ENCODE results near the gene ZNF358. TPM values are rescaled to one million over a fixed set of nuclear protein-coding genes. Genes with fewer than 3 reads are reported as not detected.

The ZNF358 gene
- total RNA-seq, 2 donors from 2014 or later: 37.8 to 56.2 TPM

GRCh38 chr19:7545300-7545699 is 29.4 kb downstream of the ZNF358 start:
- no peak for DNase-seq
- intact Hi-C loops (cut with DNase I, micrococcal nuclease): no loop called here
- ATAC-seq: no peak

DNA sequence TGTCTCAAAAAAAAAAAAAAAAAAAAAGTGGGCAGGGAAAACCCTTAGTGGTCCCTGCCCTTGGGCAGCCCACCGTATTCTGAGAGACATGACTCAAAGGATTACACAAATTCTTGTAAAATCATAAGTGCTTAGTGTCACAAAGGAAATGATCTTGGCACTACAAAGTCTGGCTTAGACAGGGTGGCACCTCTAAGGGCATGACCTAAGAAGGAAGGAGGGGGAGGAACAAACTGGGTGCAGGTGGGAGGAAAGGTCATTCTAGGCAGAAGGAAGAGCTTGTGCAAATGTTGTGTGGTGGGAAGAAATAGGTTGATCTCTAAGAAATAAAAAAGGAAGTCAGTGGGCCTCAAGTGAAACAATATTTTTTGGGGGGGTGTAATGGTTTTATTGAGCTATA is 30.0 kb downstream of the ZNF358 start:
- DNase-seq (no peak), ATAC-seq (peak; percentile 84)
- intact Hi-C loops (cut with DNase I, micrococcal nuclease): no loop called here

- DNase-seq (no peak), ATAC-seq (no peak)
- intact Hi-C loops (cut with DNase I, micrococcal nuclease): no loop called here
Measured at GRCh38 chr19:7547159-7547558, 31.3 kb downstream of the ZNF358 start.

- intact Hi-C loops (cut with DNase I, micrococcal nuclease): no loop called here
- DNase-seq: no peak
- ATAC-seq: no peak
Measured at GRCh38 chr19:7549429-7550148, 33.7 kb downstream of the ZNF358 start.

GRCh38 chr19:7550169-7550770 is 34.4 kb downstream of the ZNF358 start:
- DNase-seq: no peak
- intact Hi-C loops (cut with DNase I, micrococcal nuclease): no loop called here

GRCh38 chr19:7550987-7551761 is 35.3 kb downstream of the ZNF358 start:
- ATAC-seq: peak; percentile 89
- peak; percentile 81 to 83 for DNase-seq
- intact Hi-C loops (cut with DNase I, micrococcal nuclease): no loop called here

More at GRCh38 chr19:7550169-7550770, 34.4 kb downstream of the ZNF358 start:
- ATAC-seq: no peak

DNA sequence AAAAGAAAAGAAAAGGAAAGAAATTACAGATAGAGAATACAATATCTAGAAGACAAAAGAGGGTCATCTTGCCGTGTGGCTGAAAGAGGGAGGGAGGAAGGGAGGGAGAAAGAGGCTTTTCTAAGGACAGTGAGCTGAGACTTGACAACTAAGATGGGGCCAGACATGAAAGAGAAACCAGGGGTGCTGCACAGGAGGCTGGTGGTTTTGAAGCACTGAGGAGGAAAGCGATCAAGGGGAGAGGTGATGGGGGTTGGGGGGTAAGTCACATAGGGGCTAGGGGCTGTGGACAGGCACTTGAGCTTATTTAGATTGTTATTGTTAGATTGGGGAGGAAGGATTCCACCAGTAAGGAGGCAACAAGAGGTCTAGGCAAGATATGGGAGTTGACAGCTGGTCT is 36.9 kb downstream of the ZNF358 start:
- intact Hi-C loops (cut with DNase I, micrococcal nuclease): no loop called here
- no peak for ATAC-seq
- DNase-seq: no peak

DNA sequence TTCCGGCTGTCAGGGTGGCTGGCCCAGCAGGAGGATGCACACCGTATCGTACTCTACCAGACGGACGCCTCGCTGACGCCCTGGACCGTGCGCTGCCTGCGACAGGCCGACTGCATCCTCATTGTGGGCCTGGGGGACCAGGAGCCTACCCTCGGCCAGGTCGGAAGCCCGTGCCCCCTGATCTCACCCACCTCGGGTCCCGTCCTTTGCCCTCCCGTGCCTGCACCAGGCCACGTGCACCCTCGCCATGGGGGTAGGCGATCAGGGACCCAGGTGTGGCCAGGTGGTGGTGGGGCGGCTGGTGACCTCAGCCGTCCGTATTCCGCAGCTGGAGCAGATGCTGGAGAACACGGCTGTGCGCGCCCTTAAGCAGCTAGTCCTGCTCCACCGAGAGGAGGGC is 38.7 kb downstream of the ZNF358 start:
- intact Hi-C loops (cut with DNase I, micrococcal nuclease): no loop called here
- ATAC-seq: no peak
- no peak for DNase-seq

- no peak for ATAC-seq
- DNase-seq: peak in 1 of 2 donors; percentile 34
- intact Hi-C loops (cut with DNase I, micrococcal nuclease): no loop called here
Measured at GRCh38 chr19:7554990-7555864, 39.3 kb downstream of the ZNF358 start.

GRCh38 chr19:7556696-7557315 is 40.9 kb downstream of the ZNF358 start:
- no peak for ATAC-seq
- intact Hi-C loops (cut with DNase I, micrococcal nuclease): no loop called here
- DNase-seq: no peak

- ATAC-seq (no peak), DNase-seq (no peak)
- intact Hi-C loops (cut with DNase I, micrococcal nuclease): no loop called here
Measured at GRCh38 chr19:7558667-7559066, 42.8 kb downstream of the ZNF358 start.

DNA sequence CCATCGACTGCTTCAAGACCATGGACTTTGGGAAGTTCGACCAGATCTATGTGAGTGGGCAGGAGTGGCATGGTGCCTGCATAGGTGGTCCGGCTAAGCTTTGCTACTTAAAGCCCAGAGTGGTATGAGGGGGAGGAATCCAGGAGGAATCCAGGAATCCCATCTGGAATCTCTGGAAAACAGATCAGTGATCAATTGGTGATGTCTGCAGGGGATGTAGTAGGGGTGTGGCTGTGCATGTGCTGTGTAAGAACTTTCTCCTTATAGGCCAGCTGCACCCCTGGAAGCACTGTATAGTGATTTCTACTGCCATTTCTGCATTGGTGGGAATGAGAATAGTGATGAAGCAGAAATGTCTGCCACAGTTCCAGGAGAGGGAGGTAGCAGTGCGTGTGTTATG is 43.2 kb downstream of the ZNF358 start:
- intact Hi-C loops (cut with DNase I, micrococcal nuclease): no loop called here

GRCh38 chr19:7560255-7560654 is 44.4 kb downstream of the ZNF358 start:
- DNase-seq: no peak
- no peak for ATAC-seq
- intact Hi-C loops (cut with DNase I, micrococcal nuclease): loop anchor here in 1 of 2 donors (10.0 kb wide), 1 partner anchor 245 kb away; no protein-coding TSS in a partner anchor

More for the DNA sequence above, 43.2 kb downstream of the ZNF358 start:
- no peak for DNase-seq
- ATAC-seq: no peak

GRCh38 chr19:7561325-7561724 is 45.4 kb downstream of the ZNF358 start:
- DNase-seq (no peak), ATAC-seq (no peak)
- intact Hi-C loops (cut with DNase I, micrococcal nuclease): loop anchor here in 1 of 2 donors (10.0 kb wide), 1 partner anchor 243 kb away; no protein-coding TSS in a partner anchor

DNA sequence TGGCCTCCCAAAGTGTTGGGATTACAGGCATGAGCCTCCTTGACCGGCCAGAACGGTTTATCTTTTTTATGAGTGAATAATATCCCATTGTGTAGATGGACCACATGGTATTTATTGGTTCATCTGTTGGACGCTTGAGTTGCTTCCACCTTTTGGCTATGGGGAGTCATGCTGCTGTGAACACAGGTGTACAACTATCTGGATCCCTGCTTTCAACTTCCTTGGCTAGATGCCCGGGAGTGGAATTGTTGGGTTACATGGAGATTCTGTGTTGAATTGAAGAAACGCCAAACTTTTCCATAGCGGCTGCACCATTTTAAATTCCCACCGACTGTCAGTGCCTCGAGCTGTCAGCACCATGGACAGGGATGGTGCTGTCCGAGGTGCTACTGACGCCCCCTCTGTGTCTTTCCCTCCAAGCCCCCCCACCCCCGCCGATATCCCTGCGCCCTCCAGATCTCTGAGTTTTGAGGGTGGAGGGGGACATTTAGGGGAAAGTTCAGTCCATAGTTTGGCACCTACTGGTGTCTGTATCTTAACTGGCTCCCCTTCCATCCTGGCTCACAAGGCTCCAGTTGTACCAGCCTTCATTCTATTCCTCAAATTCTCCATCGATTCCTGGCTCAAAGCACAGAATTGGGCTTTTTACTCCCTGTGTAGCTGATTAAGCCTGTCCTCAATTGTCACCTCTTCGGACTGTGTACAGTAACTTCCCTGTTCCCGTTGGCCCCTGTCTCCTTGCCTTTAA is 46.9 kb downstream of the ZNF358 start:
- intact Hi-C loops (cut with DNase I, micrococcal nuclease): loop anchor here in 1 of 2 donors (10.0 kb wide), 1 partner anchor 242 kb away; no protein-coding TSS in a partner anchor
- no peak for ATAC-seq
- no peak for DNase-seq

- intact Hi-C loops (cut with DNase I, micrococcal nuclease): loop anchor here in 1 of 2 donors (10.0 kb wide), 1 partner anchor 240 kb away; no protein-coding TSS in a partner anchor
- ATAC-seq (no peak), DNase-seq (no peak)
Measured at GRCh38 chr19:7564866-7565265, 49.0 kb downstream of the ZNF358 start.

DNA sequence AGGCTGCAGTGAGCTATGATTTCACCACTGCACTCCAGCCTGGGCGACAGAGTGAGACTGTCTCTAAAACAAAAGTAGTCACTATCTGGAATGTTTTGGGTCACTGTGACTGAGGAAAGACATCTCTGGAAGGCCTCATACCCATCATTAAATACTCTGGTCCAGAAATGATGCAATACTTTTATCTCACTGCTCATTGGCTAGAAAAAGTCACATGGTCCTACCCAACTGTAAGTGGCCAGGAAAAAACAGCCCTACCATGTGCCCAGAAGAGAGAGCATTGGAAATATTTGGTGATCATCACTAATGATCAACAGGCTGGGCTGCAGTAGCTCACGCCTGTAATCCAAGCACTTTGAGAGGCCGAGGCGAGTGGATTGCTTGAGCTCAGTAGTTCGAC is 49.4 kb downstream of the ZNF358 start:
- DNase-seq (no peak), ATAC-seq (no peak)
- intact Hi-C loops (cut with DNase I, micrococcal nuclease): loop anchor here in 1 of 2 donors (10.0 kb wide), 1 partner anchor 239 kb away; no protein-coding TSS in a partner anchor

All from left colon (tissue), 2 donors.